Omental fat pad (tissue), 4 donors: Measurements from ENCODE around the gene C1QBP. TPM values are rescaled to one million over a fixed set of nuclear protein-coding genes. Genes with fewer than 3 reads are reported as not detected.
A peak's percentile ranks its signal among the peaks of the same experiment; 100 is the strongest.

Source experiments
- ATAC-seq: fragments of 150-250 bp; one replicate; pipeline ENCODE4 v1.9.1; 2016; ENCODE audit warnings: mild to moderate bottlenecking, moderate library complexity; ENCODE audit not compliant: low FRiP score
- DNase-seq: peaks from one replicate; pipeline ENCODE4 v3.0.0-alpha.2; 2019; ENCODE audit warnings: low spot score
- total RNA-seq, 4 donors: library from RNA; depleted of rRNA; stranded (reverse); fragments of >200 nt; gene quantifications; one replicate each; pipeline ENCODE4 v1.1.0, GENCODE V29; 2016
- TF ChIP-seq, protein P1 (sequence below), 3 donors: fragments of 450-650 bp; IDR thresholded peaks; one replicate each; pipeline ENCODE4 v1.5.1; 2016 to 2017; ENCODE audit warnings: antibody characterized with exemption in 3 of 3, mild to moderate bottlenecking in 3 of 3, moderate library complexity in 2 of 3

Gene C1QBP, protein sequence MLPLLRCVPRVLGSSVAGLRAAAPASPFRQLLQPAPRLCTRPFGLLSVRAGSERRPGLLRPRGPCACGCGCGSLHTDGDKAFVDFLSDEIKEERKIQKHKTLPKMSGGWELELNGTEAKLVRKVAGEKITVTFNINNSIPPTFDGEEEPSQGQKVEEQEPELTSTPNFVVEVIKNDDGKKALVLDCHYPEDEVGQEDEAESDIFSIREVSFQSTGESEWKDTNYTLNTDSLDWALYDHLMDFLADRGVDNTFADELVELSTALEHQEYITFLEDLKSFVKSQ
- total RNA-seq, result 100 to 1,000 TPM in 2 of 4 donors, 10 to 100 TPM in 2; 89.8 to 149 (median 102) TPM

- ATAC-seq (peak; percentile 98), DNase-seq (peak; percentile 82)
- TF ChIP-seq, protein P1, sequence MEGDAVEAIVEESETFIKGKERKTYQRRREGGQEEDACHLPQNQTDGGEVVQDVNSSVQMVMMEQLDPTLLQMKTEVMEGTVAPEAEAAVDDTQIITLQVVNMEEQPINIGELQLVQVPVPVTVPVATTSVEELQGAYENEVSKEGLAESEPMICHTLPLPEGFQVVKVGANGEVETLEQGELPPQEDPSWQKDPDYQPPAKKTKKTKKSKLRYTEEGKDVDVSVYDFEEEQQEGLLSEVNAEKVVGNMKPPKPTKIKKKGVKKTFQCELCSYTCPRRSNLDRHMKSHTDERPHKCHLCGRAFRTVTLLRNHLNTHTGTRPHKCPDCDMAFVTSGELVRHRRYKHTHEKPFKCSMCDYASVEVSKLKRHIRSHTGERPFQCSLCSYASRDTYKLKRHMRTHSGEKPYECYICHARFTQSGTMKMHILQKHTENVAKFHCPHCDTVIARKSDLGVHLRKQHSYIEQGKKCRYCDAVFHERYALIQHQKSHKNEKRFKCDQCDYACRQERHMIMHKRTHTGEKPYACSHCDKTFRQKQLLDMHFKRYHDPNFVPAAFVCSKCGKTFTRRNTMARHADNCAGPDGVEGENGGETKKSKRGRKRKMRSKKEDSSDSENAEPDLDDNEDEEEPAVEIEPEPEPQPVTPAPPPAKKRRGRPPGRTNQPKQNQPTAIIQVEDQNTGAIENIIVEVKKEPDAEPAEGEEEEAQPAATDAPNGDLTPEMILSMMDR (IDR thresholded peaks at IDR 0.05), result peak in 2 of 3 donors; percentile 89 to 90
Observed at GRCh38 chr17:5438716-5439445, at the start of gene C1QBP. C1QBP (minus strand) TSS chr17:5439155; CDS start chr17:5439073, 82 bp downstream.

DNA sequence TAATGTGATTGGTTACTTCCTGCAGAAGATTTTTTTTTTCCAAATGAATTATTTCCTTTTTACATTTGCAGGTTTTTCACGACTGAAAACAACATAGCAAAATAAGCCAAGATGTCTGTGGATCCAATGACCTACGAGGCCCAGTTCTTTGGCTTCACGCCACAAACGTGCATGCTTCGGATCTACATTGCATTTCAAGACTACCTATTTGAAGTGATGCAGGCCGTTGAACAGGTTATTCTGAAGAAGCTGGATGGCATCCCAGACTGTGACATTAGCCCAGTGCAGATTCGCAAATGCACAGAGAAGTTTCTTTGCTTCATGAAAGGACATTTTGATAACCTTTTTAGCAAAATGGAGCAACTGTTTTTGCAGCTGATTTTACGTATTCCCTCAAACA lies 49.8 kb upstream of the C1QBP start:
- ATAC-seq, result no peak
- TF ChIP-seq, protein P1 (IDR thresholded peaks at IDR 0.05), result no peak

DNA sequence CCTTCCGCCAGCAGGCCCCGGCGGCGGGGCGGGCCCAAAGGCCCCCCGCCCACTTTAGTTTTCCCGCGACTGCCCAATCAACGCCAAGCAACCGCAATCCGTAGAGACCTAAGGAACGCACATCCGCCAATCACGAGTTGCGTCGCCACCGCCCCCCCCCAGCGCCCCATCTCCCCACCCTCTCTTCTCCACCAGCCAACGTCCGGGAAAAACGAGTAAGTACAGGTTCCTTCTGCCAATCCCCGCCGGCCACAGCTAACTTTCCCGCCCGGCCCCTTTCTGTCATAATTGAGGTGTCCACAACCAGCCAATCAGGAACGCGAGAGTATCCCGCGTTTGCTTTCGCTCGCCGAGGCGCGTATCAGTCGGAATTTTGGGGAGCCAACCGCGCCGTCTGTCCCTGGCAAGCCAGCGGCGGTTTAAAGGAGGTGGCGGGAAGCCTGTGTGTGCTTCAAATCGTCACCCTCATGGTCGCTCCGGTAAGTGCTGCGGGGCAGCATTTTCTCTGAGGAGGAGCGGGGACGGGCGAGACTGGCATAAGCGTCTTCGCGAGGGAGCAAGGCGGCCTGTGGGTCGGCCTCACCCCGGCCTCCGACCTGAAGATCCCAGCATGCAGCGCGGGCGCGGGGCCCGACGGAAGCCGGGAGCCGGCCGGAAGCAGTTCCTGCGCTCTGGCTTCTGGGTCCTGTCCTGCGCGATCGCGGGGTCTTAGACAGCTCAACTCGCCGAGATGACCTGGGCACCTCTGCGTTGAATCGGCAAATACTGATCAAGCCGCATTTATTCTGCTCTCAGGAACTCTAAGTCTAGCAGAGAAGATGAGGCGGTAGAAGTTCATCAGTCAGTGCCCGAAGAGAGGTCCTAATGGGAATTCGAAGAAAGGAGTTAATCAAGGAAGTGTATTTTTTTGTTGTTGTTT lies 47.5 kb upstream of the C1QBP start, which contains the start of gene MIS12:
TSS of gene MIS12 (plus strand) at position 361 of the 919 bp plus-strand sequence. CDS start 2,297 bp downstream, outside the sequence.
- peak; percentile 98 for DNase-seq
- TF ChIP-seq, protein P1 (IDR thresholded peaks at IDR 0.05), result no peak
- ATAC-seq, result peak; percentile 98

More for the DNA sequence above, 49.8 kb upstream of the C1QBP start:
- no peak for DNase-seq

- DNase-seq (no peak), ATAC-seq (peak; percentile 34)
- TF ChIP-seq, protein P1 (IDR thresholded peaks at IDR 0.05), result no peak
Observed at GRCh38 chr17:5485270-5486205, 46.6 kb upstream of the C1QBP start, which contains the start of gene DERL2. DERL2 (minus strand) TSS chr17:5486178; CDS start chr17:5486161, 17 bp downstream.

DNA sequence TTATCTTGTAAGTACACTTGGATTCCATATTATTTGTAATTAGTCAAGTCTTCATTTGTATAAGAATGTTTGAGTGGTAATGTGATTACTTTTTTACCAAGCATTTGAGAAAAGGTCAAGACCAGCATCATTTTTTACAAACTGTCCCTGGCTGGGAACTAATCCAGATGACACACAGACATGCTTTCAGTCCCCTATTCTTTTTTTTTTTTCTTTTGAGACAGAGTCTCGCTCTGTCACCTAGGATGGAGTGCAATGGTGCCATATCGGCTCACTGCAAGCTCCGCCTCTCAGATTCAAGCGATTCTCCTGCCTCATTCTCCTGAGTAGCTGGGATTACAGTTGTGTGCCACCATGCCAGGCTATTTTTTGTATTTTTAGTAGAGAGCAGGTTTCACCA lies 42.5 kb upstream of the C1QBP start:
- DNase-seq (no peak), ATAC-seq (no peak)
- TF ChIP-seq, protein P1 (IDR thresholded peaks at IDR 0.05), result no peak
